ENCODE measurements around the gene GTF2H4. TPM values are rescaled to one million over a fixed set of nuclear protein-coding genes. Genes with fewer than 3 reads are reported as not detected.

GTF2H4 gene
- total RNA-seq, 1 donor, result 10.9 TPM

DNA sequence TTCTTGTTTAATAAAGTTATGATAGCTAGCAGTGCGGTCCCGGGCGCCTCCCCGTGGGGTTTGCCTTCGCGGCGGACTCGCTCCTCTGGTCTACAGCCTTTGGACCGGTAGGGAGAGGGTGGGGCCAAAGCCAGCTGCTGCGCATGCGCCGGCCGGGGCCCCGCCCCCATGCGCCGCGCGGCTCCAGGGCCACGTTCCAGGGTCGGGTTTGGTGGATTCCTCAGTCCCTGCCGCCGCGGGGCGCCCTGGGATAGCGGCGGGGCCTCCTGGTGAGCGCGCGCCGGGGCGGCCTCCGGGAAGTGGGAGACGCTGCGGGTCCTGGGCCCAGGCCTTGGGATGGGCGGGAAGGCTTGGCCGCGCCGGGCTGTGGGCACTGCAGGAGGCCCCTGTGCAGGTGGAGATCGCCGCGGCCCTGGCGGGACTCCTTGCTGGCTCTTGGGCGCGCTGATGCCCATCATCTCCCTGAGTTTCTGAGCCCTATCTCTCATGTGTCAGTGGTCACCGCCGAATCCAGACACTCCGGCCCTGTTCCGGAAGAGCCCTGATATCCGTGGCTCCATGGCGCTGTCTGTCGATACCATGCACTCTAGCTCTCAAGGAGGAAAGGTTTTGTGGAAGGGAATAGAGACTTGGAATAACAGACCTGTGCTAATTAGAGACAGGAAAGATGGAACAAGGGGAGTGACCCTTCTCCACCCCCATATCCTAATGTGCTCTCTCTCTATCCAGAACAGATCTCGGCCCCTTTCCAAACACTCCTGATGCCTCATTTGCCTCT is 6.3 kb downstream of the GTF2H4 start, which contains the start of gene VARS2:
Gene VARS2, plus strand, starts transcription at position 163 of the 778 bp plus-strand sequence. Its CDS starts 599 bp downstream, at position 762.
- H3K9me3 ChIP-seq (ENCODE audit: low read depth, low read length), result no peaks in the 10 kb centered on the region
- H4K20me1 ChIP-seq (ENCODE audit: insufficient read depth, low read length), result peaks cover 1% of the 10 kb centered on the region
- DNase-seq (ENCODE audit: insufficient read length, low spot score, missing footprints), result peak; percentile 99
- H3K27me3 ChIP-seq (ENCODE audit: insufficient read depth, low read length), result no peaks in the 10 kb centered on the region
- H3K79me2 ChIP-seq (ENCODE audit: insufficient read depth, low read length), result peaks cover 3% of the 10 kb centered on the region
- TF ChIP-seq, protein P1, sequence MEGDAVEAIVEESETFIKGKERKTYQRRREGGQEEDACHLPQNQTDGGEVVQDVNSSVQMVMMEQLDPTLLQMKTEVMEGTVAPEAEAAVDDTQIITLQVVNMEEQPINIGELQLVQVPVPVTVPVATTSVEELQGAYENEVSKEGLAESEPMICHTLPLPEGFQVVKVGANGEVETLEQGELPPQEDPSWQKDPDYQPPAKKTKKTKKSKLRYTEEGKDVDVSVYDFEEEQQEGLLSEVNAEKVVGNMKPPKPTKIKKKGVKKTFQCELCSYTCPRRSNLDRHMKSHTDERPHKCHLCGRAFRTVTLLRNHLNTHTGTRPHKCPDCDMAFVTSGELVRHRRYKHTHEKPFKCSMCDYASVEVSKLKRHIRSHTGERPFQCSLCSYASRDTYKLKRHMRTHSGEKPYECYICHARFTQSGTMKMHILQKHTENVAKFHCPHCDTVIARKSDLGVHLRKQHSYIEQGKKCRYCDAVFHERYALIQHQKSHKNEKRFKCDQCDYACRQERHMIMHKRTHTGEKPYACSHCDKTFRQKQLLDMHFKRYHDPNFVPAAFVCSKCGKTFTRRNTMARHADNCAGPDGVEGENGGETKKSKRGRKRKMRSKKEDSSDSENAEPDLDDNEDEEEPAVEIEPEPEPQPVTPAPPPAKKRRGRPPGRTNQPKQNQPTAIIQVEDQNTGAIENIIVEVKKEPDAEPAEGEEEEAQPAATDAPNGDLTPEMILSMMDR (IDR thresholded peaks at IDR 0.05; ENCODE audit: extremely low read depth, low read depth, low read length), result peak; percentile 30
- peaks cover 20% of the 10 kb centered on the region for H3K4me1 ChIP-seq (ENCODE audit: insufficient read depth, low read length)
- H3K36me3 ChIP-seq (ENCODE audit: insufficient read depth, low read length), result peaks cover 53% of the 10 kb centered on the region
- peak within 1 kb of the TSS; percentile 71 for H3K4me3 ChIP-seq (ENCODE audit: insufficient read depth, low read length)
- H2AFZ ChIP-seq (ENCODE audit: low read length), result peak within 1 kb of the TSS; percentile 86
- H3K4me2 ChIP-seq (ENCODE audit: insufficient read depth, low read length), result peak within 1 kb of the TSS; percentile 91
- peak within 1 kb of the TSS; percentile 68 for H3K27ac ChIP-seq (ENCODE audit: low read depth, low read length)

DNA sequence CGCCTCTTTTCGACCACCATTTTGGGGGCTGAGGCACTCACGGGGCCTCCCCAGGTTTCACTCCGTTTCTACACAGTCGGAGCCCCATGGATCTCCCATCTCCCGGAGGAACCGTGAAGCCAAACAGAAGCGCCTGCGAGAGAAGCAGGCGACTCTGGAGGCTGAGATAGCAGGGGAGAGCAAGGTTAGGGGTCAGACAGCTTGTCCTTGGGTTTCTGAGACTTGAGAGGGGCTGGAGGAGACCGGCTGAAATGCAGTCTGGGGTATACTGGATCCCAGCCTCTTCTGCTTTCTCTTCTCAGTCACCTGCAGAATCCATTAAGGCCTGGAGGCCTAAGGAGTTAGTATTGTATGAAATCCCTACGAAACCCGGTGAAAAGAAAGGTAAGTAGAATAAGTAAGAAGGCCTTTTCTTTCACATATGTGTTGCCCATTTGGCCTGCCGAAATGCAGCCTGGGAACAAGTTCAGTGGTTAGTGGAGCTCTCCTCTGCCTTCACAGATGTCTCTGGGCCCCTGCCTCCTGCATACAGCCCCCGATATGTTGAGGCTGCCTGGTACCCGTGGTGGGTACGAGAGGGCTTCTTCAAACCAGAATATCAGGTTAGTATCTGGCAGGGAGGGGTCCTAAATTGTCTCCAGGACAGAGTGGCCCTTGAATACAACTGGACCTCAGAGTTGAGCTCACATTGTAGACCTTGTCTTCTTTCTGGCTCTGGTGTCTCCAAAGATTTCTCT is 7.0 kb downstream of the GTF2H4 start:
- H3K4me3 ChIP-seq (ENCODE audit: insufficient read depth, low read length), result peak overlapping the region; percentile 71
- TF ChIP-seq, protein P1 (IDR thresholded peaks at IDR 0.05; ENCODE audit: extremely low read depth, low read depth, low read length), result no peak
- peak overlapping the region; percentile 91 for H3K4me2 ChIP-seq (ENCODE audit: insufficient read depth, low read length)
- peaks cover 19% of the 10 kb centered on the region for H3K4me1 ChIP-seq (ENCODE audit: insufficient read depth, low read length)
- peak overlapping the region; percentile 81 for H2AFZ ChIP-seq (ENCODE audit: low read length)
- peak; percentile 52 for DNase-seq (ENCODE audit: insufficient read length, low spot score, missing footprints)
- no peaks in the 10 kb centered on the region for H3K27me3 ChIP-seq (ENCODE audit: insufficient read depth, low read length)
- peak overlapping the region; percentile 68 for H3K27ac ChIP-seq (ENCODE audit: low read depth, low read length)
- H3K79me2 ChIP-seq (ENCODE audit: insufficient read depth, low read length), result no peaks in the 10 kb centered on the region
- no peaks in the 10 kb centered on the region for H3K9me3 ChIP-seq (ENCODE audit: low read depth, low read length)
- H4K20me1 ChIP-seq (ENCODE audit: insufficient read depth, low read length), result no peaks in the 10 kb centered on the region
- peaks cover 56% of the 10 kb centered on the region for H3K36me3 ChIP-seq (ENCODE audit: insufficient read depth, low read length)

DNA sequence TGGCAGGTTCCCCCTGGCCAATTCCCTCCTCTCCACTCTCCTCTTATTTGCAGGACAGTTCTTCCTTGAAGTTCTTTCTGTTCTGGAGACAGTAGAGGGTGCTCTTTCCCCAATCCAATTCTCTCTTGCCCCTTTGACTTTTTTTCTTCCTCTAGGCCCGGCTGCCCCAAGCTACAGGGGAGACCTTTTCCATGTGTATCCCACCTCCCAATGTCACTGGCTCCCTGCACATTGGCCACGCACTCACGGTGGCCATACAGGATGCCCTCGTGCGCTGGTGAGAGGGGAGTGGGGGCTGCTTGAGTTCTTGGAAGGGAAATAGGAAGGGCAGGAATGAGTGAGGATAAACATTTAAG is 7.6 kb downstream of the GTF2H4 start:
- Histone ChIP-seq H3K27me3 (ENCODE audit: insufficient read depth, low read length) (no peaks in the 10 kb centered on the region), H3K4me1 (ENCODE audit: insufficient read depth, low read length) (peaks cover 19% of the 10 kb centered on the region), H4K20me1 (ENCODE audit: insufficient read depth, low read length) (no peaks in the 10 kb centered on the region), H3K4me2 (ENCODE audit: insufficient read depth, low read length) (no peak overlapping the region), H3K79me2 (ENCODE audit: insufficient read depth, low read length) (no peaks in the 10 kb centered on the region), H3K4me3 (ENCODE audit: insufficient read depth, low read length) (no peak overlapping the region), H3K9me3 (ENCODE audit: low read depth, low read length) (no peaks in the 10 kb centered on the region), H3K27ac (ENCODE audit: low read depth, low read length) (peak overlapping the region; percentile 15), H3K36me3 (ENCODE audit: insufficient read depth, low read length) (peaks cover 56% of the 10 kb centered on the region), H2AFZ (ENCODE audit: low read length) (peak overlapping the region; percentile 42)
- DNase-seq (ENCODE audit: insufficient read length, low spot score, missing footprints), result peak; percentile 98
- TF ChIP-seq, protein P1 (IDR thresholded peaks at IDR 0.05; ENCODE audit: extremely low read depth, low read depth, low read length), result peak; percentile 72

DNA sequence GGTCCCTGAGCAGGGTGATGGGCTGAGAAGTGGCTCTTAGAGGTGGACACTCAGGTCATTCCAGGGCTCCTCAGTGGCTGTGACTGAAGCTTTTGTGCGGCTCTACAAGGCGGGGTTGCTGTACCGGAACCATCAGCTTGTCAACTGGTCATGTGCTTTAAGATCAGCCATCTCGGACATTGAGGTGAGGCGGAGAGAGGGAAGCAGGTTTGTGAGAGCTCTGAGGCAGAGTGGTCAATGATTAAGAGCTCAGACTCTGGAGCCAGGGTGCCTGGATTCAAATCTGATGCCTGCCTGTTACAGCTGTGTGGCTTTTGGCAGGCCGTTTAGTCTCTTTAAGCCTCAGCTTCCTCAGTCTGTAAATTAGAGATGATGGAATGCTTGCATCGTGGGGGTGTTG is 9.0 kb downstream of the GTF2H4 start:
- no peak for DNase-seq (ENCODE audit: insufficient read length, low spot score, missing footprints)
- TF ChIP-seq, protein P1 (IDR thresholded peaks at IDR 0.05; ENCODE audit: extremely low read depth, low read depth, low read length), result no peak
- no peaks in the 10 kb centered on the region for H4K20me1 ChIP-seq (ENCODE audit: insufficient read depth, low read length)
- no peaks in the 10 kb centered on the region for H3K27me3 ChIP-seq (ENCODE audit: insufficient read depth, low read length)
- no peak overlapping the region for H3K4me2 ChIP-seq (ENCODE audit: insufficient read depth, low read length)
- no peak overlapping the region for H2AFZ ChIP-seq (ENCODE audit: low read length)
- H3K79me2 ChIP-seq (ENCODE audit: insufficient read depth, low read length), result no peaks in the 10 kb centered on the region
- peaks cover 53% of the 10 kb centered on the region for H3K36me3 ChIP-seq (ENCODE audit: insufficient read depth, low read length)
- H3K9me3 ChIP-seq (ENCODE audit: low read depth, low read length), result no peaks in the 10 kb centered on the region
- no peak overlapping the region for H3K27ac ChIP-seq (ENCODE audit: low read depth, low read length)
- no peak overlapping the region for H3K4me3 ChIP-seq (ENCODE audit: insufficient read depth, low read length)
- peaks cover 19% of the 10 kb centered on the region for H3K4me1 ChIP-seq (ENCODE audit: insufficient read depth, low read length)
